H9 (cell line): Measurements from ENCODE around the gene TEX51. TPM values are rescaled to one million over a fixed set of nuclear protein-coding genes. Genes with fewer than 3 reads are reported as not detected.

Source experiments
- DNase-seq: peaks from one replicate; pipeline ENCODE4 v3.0.0-alpha.2; 2017
- H2AFZ ChIP-seq: one replicate; pipeline ENCODE4 v1.6.1; 2013; ENCODE audit warnings: mild to moderate bottlenecking, low read length, control low read depth, moderate library complexity
- H2AK5ac ChIP-seq: 2 replicates; pipeline ENCODE4 v1.6.1; 2013; ENCODE audit warnings: low read length, control low read depth, mixed read lengths; ENCODE audit not compliant: insufficient read length
- H2BK120ac ChIP-seq: one replicate; pipeline ENCODE4 v1.6.1; 2013; ENCODE audit warnings: low read depth, mild to moderate bottlenecking, low read length, control low read depth, inconsistent platforms; ENCODE audit not compliant: poor library complexity, severe bottlenecking
- H2BK12ac ChIP-seq: 2 replicates; pipeline ENCODE4 v1.6.1; 2013; ENCODE audit warnings: low read length, control low read depth, mixed read lengths, low read depth; ENCODE audit not compliant: insufficient read length
- H2BK15ac ChIP-seq: 2 replicates; pipeline ENCODE4 v1.6.1; 2013; ENCODE audit warnings: low read depth, low read length, control low read depth
- H2BK20ac ChIP-seq: one replicate; pipeline ENCODE4 v1.6.1; 2013; ENCODE audit warnings: low read depth, mild to moderate bottlenecking, low read length, control low read depth, inconsistent platforms; ENCODE audit not compliant: poor library complexity, severe bottlenecking
- H2BK5ac ChIP-seq: 2 replicates; pipeline ENCODE4 v1.6.1; 2013; ENCODE audit warnings: low read length, control low read depth, mixed read lengths; ENCODE audit not compliant: insufficient read length
- H3K14ac ChIP-seq: 2 replicates; pipeline ENCODE4 v1.6.1; 2013; ENCODE audit warnings: low read length, control low read depth; ENCODE audit not compliant: insufficient read depth
- H3K18ac ChIP-seq: 2 replicates; pipeline ENCODE4 v1.6.1; 2013; ENCODE audit warnings: low read depth, mild to moderate bottlenecking, mixed read lengths, low read length, control low read depth; ENCODE audit not compliant: insufficient read length
- H3K23ac ChIP-seq: 2 replicates; pipeline ENCODE4 v1.6.1; 2013; ENCODE audit warnings: low read length, control low read depth, mixed read lengths, low read depth; ENCODE audit not compliant: insufficient read length
- H3K23me2 ChIP-seq: 2 replicates; pipeline ENCODE4 v1.6.1; 2013; ENCODE audit warnings: low read depth, mild to moderate bottlenecking, mixed read lengths, low read length, control low read depth; ENCODE audit not compliant: insufficient read length, poor library complexity, severe bottlenecking
- H3K27ac ChIP-seq: 2 replicates; pipeline ENCODE4 v1.5.1; 2013; ENCODE audit warnings: low read length, control low read depth, mixed read lengths, low read depth; ENCODE audit not compliant: insufficient read length
- H3K27me3 ChIP-seq: 2 replicates; pipeline ENCODE4 v1.6.1; 2013; ENCODE audit warnings: low read length, control low read depth, inconsistent platforms; ENCODE audit not compliant: insufficient read depth
- H3K4ac ChIP-seq: 2 replicates; pipeline ENCODE4 v1.6.1; 2013; ENCODE audit warnings: low read depth, mild to moderate bottlenecking, control low read depth, inconsistent platforms, low read length, moderate library complexity
- H3K4me1 ChIP-seq: 2 replicates; pipeline ENCODE4 v1.6.1; 2013; ENCODE audit warnings: low read length, control low read depth, inconsistent platforms; ENCODE audit not compliant: insufficient read depth
- H3K4me2 ChIP-seq: 2 replicates; pipeline ENCODE4 v1.6.1; 2013; ENCODE audit warnings: low read length, control low read depth, mixed read lengths; ENCODE audit not compliant: insufficient read length, insufficient read depth
- H3K56ac ChIP-seq: 2 replicates; pipeline ENCODE4 v1.6.1; 2013; ENCODE audit warnings: low read depth, mild to moderate bottlenecking, mixed read lengths, low read length, control low read depth; ENCODE audit not compliant: insufficient read length
- H3K79me1 ChIP-seq: 2 replicates; pipeline ENCODE4 v1.6.1; 2013; ENCODE audit warnings: low read depth, mild to moderate bottlenecking, moderate library complexity, low read length, control low read depth, inconsistent platforms; ENCODE audit not compliant: insufficient read depth, poor library complexity, severe bottlenecking
- H3K79me2 ChIP-seq: 2 replicates; pipeline ENCODE4 v1.6.1; 2013; ENCODE audit warnings: low read length, control low read depth, inconsistent platforms; ENCODE audit not compliant: insufficient read depth
- H3K9ac ChIP-seq: 2 replicates; pipeline ENCODE4 v1.6.1; 2013; ENCODE audit warnings: low read length, control low read depth, mixed read lengths; ENCODE audit not compliant: insufficient read length; ENCODE audit errors: extremely low read depth
- H3K9me3 ChIP-seq: one replicate; pipeline ENCODE4 v1.6.1; 2013; ENCODE audit warnings: low read depth, low read length, inconsistent platforms; ENCODE audit not compliant: control insufficient read depth
- H3T11ph ChIP-seq: one replicate; pipeline ENCODE4 v1.6.1; 2013; ENCODE audit warnings: mild to moderate bottlenecking, low read length, control low read depth, inconsistent platforms
- H4K20me1 ChIP-seq: one replicate; pipeline ENCODE4 v1.6.1; 2013; ENCODE audit not compliant: control insufficient read depth, insufficient read length, insufficient read depth
- H4K5ac ChIP-seq: 2 replicates; pipeline ENCODE4 v1.6.1; 2013; ENCODE audit warnings: low read depth, mild to moderate bottlenecking, mixed read lengths, low read length, control low read depth; ENCODE audit not compliant: insufficient read length
- H4K8ac ChIP-seq: replicated peaks from 2 replicates; pipeline ENCODE4 v1.6.1; 2013; ENCODE audit warnings: low read length, control low read depth, mixed read lengths, low read depth; ENCODE audit not compliant: insufficient read length
- H4K91ac ChIP-seq: 2 replicates; pipeline ENCODE4 v1.6.1; 2013; ENCODE audit warnings: low read depth, mild to moderate bottlenecking, moderate library complexity, mixed read lengths, low read length, control low read depth; ENCODE audit not compliant: insufficient read length
- H3K27ac Mint-ChIP-seq, 3 experiments: 2 replicates in 2 of 3; 3 replicates in 1 of 3; pipeline ENCODE4 v1.8.0; 2020 to 2021; ENCODE audit warnings: mixed read lengths in 3 of 3, mild to moderate bottlenecking in 1 of 3, moderate library complexity in 1 of 3
- H3K27me3 Mint-ChIP-seq: 2 replicates; pipeline ENCODE4 v1.8.0; 2021; ENCODE audit warnings: low read depth, mild to moderate bottlenecking, moderate library complexity, mixed read lengths
- H3K36me3 Mint-ChIP-seq, 3 experiments: 2 replicates in 2 of 3; 3 replicates in 1 of 3; pipeline ENCODE4 v1.8.0; 2020 to 2021; ENCODE audit warnings: low read depth in 3 of 3, mixed read lengths in 3 of 3; ENCODE audit not compliant: insufficient read depth in 1 of 3
- H3K4me1 Mint-ChIP-seq, 2 experiments: 2 replicates each; pipeline ENCODE4 v1.8.0; 2020; ENCODE audit warnings: mixed read lengths in 2 of 2
- H3K4me3 Mint-ChIP-seq, 2 experiments: 2 replicates in 1 of 2; 3 replicates in 1 of 2; pipeline ENCODE4 v1.8.0; 2020 to 2021; ENCODE audit warnings: mild to moderate bottlenecking in 2 of 2, mixed read lengths in 2 of 2, moderate library complexity in 1 of 2
- H3K9me3 Mint-ChIP-seq, 2 experiments: 2 replicates in 1 of 2; 3 replicates in 1 of 2; pipeline ENCODE4 v1.8.0; 2020; ENCODE audit warnings: mild to moderate bottlenecking in 2 of 2, mixed read lengths in 2 of 2, moderate library complexity in 1 of 2
- WGBS: extraction: QIAGEN DNeasy Blood & Tissue Kit; methylation state at CpG from one replicate; pipeline ENCODE4 v1.1.7; 2013; ENCODE audit warnings: missing lambda C conversion rate, low lambda C conversion rate, mixed read lengths; ENCODE audit not compliant: insufficient read length; ENCODE audit errors: extremely low coverage; 5-methylcytosine and 5-hydroxymethylcytosine counted together
- total RNA-seq: library from RNA; stranded (reverse); gene quantifications from 2 replicates; pipeline ENCODE4 v1.2.1, GENCODE V29; 2021
- TF ChIP-seq, protein P1 (sequence below): fragments of 200-600 bp; sonication (generic); conservative IDR thresholded peaks from 3 replicates; pipeline ENCODE4 v1.8.0; 2021; ENCODE audit warnings: antibody characterized with exemption, mild to moderate bottlenecking

TEX51 gene
- total RNA-seq, 1 experiment from 2014 or later: not detected

- Histone ChIP-seq H3K27me3 (no peaks in the 10 kb centered on the region), H3K79me2 (no peaks in the 10 kb centered on the region), H2BK120ac (no peak overlapping the region), H3T11ph (no peak overlapping the region), H2AFZ (no peak overlapping the region), H3K14ac (no peak overlapping the region), H4K8ac (no peak overlapping the region), H3K56ac (no peak overlapping the region), H2BK20ac (no peak overlapping the region), H3K9me3 (no peaks in the 10 kb centered on the region), H3K4me1 (peaks cover 4% of the 10 kb centered on the region; the same call in 1 of the 2 replicates), H3K4ac (no peak overlapping the region), H4K5ac (no peak overlapping the region), H2BK12ac (no peak overlapping the region), H4K91ac (no peak overlapping the region), H2BK5ac (no peak overlapping the region), H3K4me2 (no peak overlapping the region), H2AK5ac (no peak overlapping the region), H3K9ac (no peak overlapping the region), H4K20me1 (no peaks in the 10 kb centered on the region), H3K18ac (no peak overlapping the region), H3K23me2 (no peaks in the 10 kb centered on the region), H3K27ac (no peak overlapping the region), H3K79me1 (no peaks in the 10 kb centered on the region), H3K23ac (no peak overlapping the region), H2BK15ac (no peak overlapping the region)
- no peak for DNase-seq
- Mint-ChIP-seq H3K4me1 (peaks cover 12 to 13% of the 10 kb centered on the region in 2 experiments), H3K9me3 (peaks cover 10 to 11% of the 10 kb centered on the region in 2 experiments), H3K27ac (no peak overlapping the region), H3K4me3 (no peak overlapping the region), H3K27me3 (peaks cover 4% of the 10 kb centered on the region), H3K36me3 (peaks cover 2 to 12% (median 9%) of the 10 kb centered on the region in 3 experiments; a peak in 6 of 7 replicates)
- WGBS: no CpG with 5 or more reads among the region's 5 CpGs
- TF ChIP-seq, protein P1, sequence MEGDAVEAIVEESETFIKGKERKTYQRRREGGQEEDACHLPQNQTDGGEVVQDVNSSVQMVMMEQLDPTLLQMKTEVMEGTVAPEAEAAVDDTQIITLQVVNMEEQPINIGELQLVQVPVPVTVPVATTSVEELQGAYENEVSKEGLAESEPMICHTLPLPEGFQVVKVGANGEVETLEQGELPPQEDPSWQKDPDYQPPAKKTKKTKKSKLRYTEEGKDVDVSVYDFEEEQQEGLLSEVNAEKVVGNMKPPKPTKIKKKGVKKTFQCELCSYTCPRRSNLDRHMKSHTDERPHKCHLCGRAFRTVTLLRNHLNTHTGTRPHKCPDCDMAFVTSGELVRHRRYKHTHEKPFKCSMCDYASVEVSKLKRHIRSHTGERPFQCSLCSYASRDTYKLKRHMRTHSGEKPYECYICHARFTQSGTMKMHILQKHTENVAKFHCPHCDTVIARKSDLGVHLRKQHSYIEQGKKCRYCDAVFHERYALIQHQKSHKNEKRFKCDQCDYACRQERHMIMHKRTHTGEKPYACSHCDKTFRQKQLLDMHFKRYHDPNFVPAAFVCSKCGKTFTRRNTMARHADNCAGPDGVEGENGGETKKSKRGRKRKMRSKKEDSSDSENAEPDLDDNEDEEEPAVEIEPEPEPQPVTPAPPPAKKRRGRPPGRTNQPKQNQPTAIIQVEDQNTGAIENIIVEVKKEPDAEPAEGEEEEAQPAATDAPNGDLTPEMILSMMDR: no peak
These were observed 21.6 kb upstream of the TEX51 start for GRCh38 chr2:126877041-126877440.
